ENCODE measurements around the gene SVIL. TPM values are rescaled to one million over a fixed set of nuclear protein-coding genes. Genes with fewer than 3 reads are reported as not detected.
"Not testable (repeated sequence)": the region's sequence is repeated elsewhere in the genome, so short reads cannot be mapped to it uniquely, and the experiment has no call there.

Gene SVIL
- total and polyA plus RNA-seq, 7 donors = 8.3 to 1,443 (median 637) TPM

- intact Hi-C loops (cut with DNase I) = no loop called here
- no peak overlapping the region for H3K4me3 ChIP-seq
- TF ChIP-seq POLR2AphosphoS5 (IDR thresholded peaks at IDR 0.05) (peak in 2 of 4 donors; percentile 7 to 27), EP300 (IDR thresholded peaks at IDR 0.05) (no peak)
- H3K9me3 ChIP-seq = no peaks in the 10 kb centered on the region
- H3K27me3 ChIP-seq = no peaks in the 10 kb centered on the region
- no peak for DNase-seq
- peaks cover 34 to 70% (median 42%) of the 10 kb centered on the region in 4 donors for H3K36me3 ChIP-seq
- WGBS, 2 donors = 89 to 92% methylated on average over 13 of the region's 13 CpGs
- peak overlapping the region; percentile 8 to 74 (median 42) for H3K27ac ChIP-seq
- H3K4me1 ChIP-seq = peaks cover 0 to 51% (median 49%) of the 10 kb centered on the region in 4 donors
Measured at GRCh38 chr10:29553544-29554250, 81.1 kb downstream of the SVIL start.

DNA sequence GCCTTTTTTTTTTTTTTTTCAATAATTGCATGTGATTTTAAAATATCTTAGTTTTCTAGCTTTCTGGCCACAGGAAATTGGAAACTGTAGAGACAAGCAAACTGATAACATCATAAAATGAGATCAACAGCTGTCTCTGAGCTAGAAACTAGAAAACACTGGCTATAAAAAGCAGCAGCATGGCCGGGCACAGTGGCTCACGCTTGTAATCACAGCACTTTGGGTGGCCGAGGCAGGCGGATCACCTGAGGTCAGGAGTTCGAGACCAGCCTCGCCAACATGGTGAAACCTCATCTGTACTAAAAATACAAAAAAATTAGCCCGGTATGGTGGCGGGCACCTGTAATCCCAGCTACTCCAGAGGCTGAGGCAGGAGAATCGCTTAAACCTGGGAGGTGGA lies 81.7 kb downstream of the SVIL start:
- 88 to 94% methylated on average over 9 of the region's 9 CpGs for WGBS, 2 donors
- Histone ChIP-seq H3K36me3 (peaks cover 34 to 75% (median 44%) of the 10 kb centered on the region in 4 donors), H3K4me1 (peaks cover 0 to 54% (median 52%) of the 10 kb centered on the region in 4 donors), H3K27ac (peak overlapping the region in 2 of 4 donors; percentile 72 to 74)
- H3K27me3 ChIP-seq; H3K9me3 ChIP-seq; DNase-seq; intact Hi-C loops (cut with DNase I); H3K4me3 ChIP-seq: not testable (repeated sequence)

GRCh38 chr10:29549493-29549892 lies 85.3 kb downstream of the SVIL start:
- peaks cover 0 to 53% (median 47%) of the 10 kb centered on the region in 4 donors for H3K4me1 ChIP-seq
- intact Hi-C loops (cut with DNase I); H3K27me3 ChIP-seq; H3K4me3 ChIP-seq; H3K27ac ChIP-seq; H3K9me3 ChIP-seq; DNase-seq: not testable (repeated sequence)
- H3K36me3 ChIP-seq = peaks cover 34 to 64% (median 40%) of the 10 kb centered on the region in 4 donors
- 92 to 100% methylated on average over 2 of the region's 3 CpGs for WGBS, 2 donors

- H3K27me3 ChIP-seq = no peaks in the 10 kb centered on the region
- TF ChIP-seq POLR2AphosphoS5 (IDR thresholded peaks at IDR 0.05) (peak in 2 of 4 donors; percentile 5 to 11), EP300 (IDR thresholded peaks at IDR 0.05) (no peak), POLR2A (IDR thresholded peaks at IDR 0.05) (no peak)
- WGBS, 2 donors = 90 to 95% methylated on average over 2 of the region's 2 CpGs
- peaks cover 20 to 52% (median 24%) of the 10 kb centered on the region in 4 donors for H3K36me3 ChIP-seq
- no peak for DNase-seq
- no peak overlapping the region for H3K4me3 ChIP-seq
- peaks cover 0 to 74% (median 63%) of the 10 kb centered on the region in 4 donors for H3K4me1 ChIP-seq
- intact Hi-C loops (cut with DNase I) = no loop called here
- peak overlapping the region in 3 of 4 donors; percentile 24 to 79 (median 31) for H3K27ac ChIP-seq
- H3K9me3 ChIP-seq = no peaks in the 10 kb centered on the region
Measured at GRCh38 chr10:29546773-29547313, 87.9 kb downstream of the SVIL start.

GRCh38 chr10:29545122-29545521 lies 89.6 kb downstream of the SVIL start:
- Histone ChIP-seq H3K4me1 (peaks cover 0 to 86% (median 76%) of the 10 kb centered on the region in 4 donors), H3K4me3 (no peak overlapping the region), H3K27me3 (no peaks in the 10 kb centered on the region), H3K27ac (peak overlapping the region; percentile 37 to 79 (median 55)), H3K9me3 (no peaks in the 10 kb centered on the region), H3K36me3 (peaks cover 3 to 52% (median 14%) of the 10 kb centered on the region in 4 donors)
- intact Hi-C loops (cut with DNase I) = no loop called here
- no peak for TF ChIP-seq EP300 (IDR thresholded peaks at IDR 0.05)
- no peak for TF ChIP-seq POLR2A (IDR thresholded peaks at IDR 0.05)
- TF ChIP-seq POLR2AphosphoS5 (IDR thresholded peaks at IDR 0.05) = peak in 3 of 4 donors; percentile 5 to 69 (median 64)
- no peak for DNase-seq
- 65 to 85% methylated on average over 5 of the region's 5 CpGs for WGBS, 2 donors

DNA sequence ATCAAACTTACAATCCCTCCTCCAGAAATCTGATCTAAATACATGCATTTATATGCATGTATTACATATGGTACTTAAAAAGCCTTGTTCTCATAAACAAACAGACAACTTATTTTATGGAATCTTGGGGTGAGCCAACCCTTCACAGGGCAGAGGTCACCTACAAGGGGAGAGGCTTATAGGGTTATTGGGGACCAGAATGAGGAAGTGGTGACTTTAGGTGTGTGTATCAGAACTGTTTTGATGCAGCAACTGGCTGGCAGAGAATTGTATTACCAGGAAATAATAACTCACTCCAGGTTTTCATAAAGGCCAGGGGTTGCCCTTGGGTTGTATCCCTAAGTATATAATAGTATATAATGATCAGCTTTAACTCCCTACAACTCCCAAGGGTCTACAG lies 91.1 kb downstream of the SVIL start:
- peaks cover 0 to 100% (median 88%) of the 10 kb centered on the region in 4 donors for H3K4me1 ChIP-seq
- no peaks in the 10 kb centered on the region for H3K27me3 ChIP-seq
- H3K27ac ChIP-seq = peak overlapping the region in 3 of 4 donors; percentile 44 to 79 (median 63)
- intact Hi-C loops (cut with DNase I) = no loop called here
- no peak for TF ChIP-seq CTCF (IDR thresholded peaks at IDR 0.05)
- no peak for TF ChIP-seq POLR2A (IDR thresholded peaks at IDR 0.05)
- no peak for TF ChIP-seq EP300 (IDR thresholded peaks at IDR 0.05)
- TF ChIP-seq POLR2AphosphoS5 (IDR thresholded peaks at IDR 0.05) = no peak
- no peaks in the 10 kb centered on the region for H3K9me3 ChIP-seq
- H3K36me3 ChIP-seq = peaks cover 0 to 62% (median 15%) of the 10 kb centered on the region in 4 donors
- no peak overlapping the region for H3K4me3 ChIP-seq
- DNase-seq = no peak

DNA sequence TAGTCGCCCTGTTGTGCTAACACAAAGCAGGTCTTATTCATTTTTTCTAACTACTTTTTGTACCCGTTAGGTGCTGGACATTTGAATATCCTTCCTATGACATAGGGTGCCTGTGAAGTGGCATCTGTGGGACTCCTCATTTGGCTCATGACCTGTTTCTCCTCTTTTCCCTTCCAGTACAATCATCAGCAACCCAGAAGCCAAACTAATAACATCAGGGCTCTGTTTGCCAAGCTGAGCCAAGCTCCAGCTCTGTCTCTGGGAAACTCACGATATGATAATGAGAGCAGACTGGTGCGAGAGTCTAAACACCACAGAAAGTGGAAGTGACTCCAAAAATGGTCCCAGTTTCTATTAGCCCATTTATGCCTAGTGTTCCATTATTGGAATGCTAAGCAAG lies 92.0 kb downstream of the SVIL start:
- H3K27ac ChIP-seq = peak overlapping the region; percentile 17 to 79 (median 54)
- TF ChIP-seq EP300 (IDR thresholded peaks at IDR 0.05) = no peak
- TF ChIP-seq POLR2AphosphoS5 (IDR thresholded peaks at IDR 0.05) = peak in 1 of 4 donors; percentile 9
- TF ChIP-seq CTCF (IDR thresholded peaks at IDR 0.05) = no peak
- TF ChIP-seq POLR2A (IDR thresholded peaks at IDR 0.05) = no peak

More for the DNA sequence above, 92.0 kb downstream of the SVIL start:
- H3K4me3 ChIP-seq = no peak overlapping the region
- H3K36me3 ChIP-seq = peaks cover 0 to 62% (median 14%) of the 10 kb centered on the region in 4 donors
- H3K4me1 ChIP-seq = peaks cover 0 to 100% (median 89%) of the 10 kb centered on the region in 4 donors
- no peaks in the 10 kb centered on the region for H3K9me3 ChIP-seq
- WGBS, 2 donors = 85 to 90% methylated on average over 4 of the region's 4 CpGs
- DNase-seq = no peak
- H3K27me3 ChIP-seq = no peaks in the 10 kb centered on the region
- intact Hi-C loops (cut with DNase I) = no loop called here
